ENCODE results near the gene GAN.

The GAN gene

GRCh38 chr16:81437865-81438264 lies 123.1 kb downstream of the GAN start:
- DNase-seq = no peak
